Prostate gland (tissue), 2 donors: ENCODE measurements around the gene AIP. TPM values are rescaled to one million over a fixed set of nuclear protein-coding genes. Genes with fewer than 3 reads are reported as not detected.

Source experiments
- DNase-seq: peaks from one replicate; pipeline ENCODE4 v3.0.0-alpha.2; 2019; ENCODE audit warnings: low spot score
- H3K27ac ChIP-seq, 2 donors: fragments of 200-600 bp; sonication (generic); 2 replicates each; pipeline ENCODE4 v1.5.1; 2017 to 2019
- H3K27me3 ChIP-seq: fragments of 200-600 bp; sonication (generic); replicated peaks from 2 replicates; pipeline ENCODE4 v1.5.1; 2019; ENCODE audit not compliant: insufficient read depth
- H3K36me3 ChIP-seq, 2 donors: fragments of 200-600 bp; sonication (generic); 1 replicate in 1 of 2; 2 replicates in 1 of 2; pipeline versions ENCODE4 v1.5.1 to v1.8.1; 2017 to 2019
- H3K4me1 ChIP-seq: fragments of 200-600 bp; sonication (generic); replicated peaks from 2 replicates; pipeline ENCODE4 v1.5.1; 2019
- H3K4me3 ChIP-seq, 2 donors: fragments of 200-600 bp; sonication (generic); 2 replicates each; pipeline ENCODE4 v1.5.1; 2017 to 2019
- H3K9me3 ChIP-seq: fragments of 200-600 bp; sonication (generic); 2 replicates; pipeline ENCODE4 v1.5.1; 2017
- POLR2A ChIP-seq: fragments of 450-650 bp; IDR thresholded peaks from one replicate; pipeline ENCODE4 v1.6.1; 2016; ENCODE audit warnings: antibody characterized with exemption, mild to moderate bottlenecking
- POLR2AphosphoS5 ChIP-seq: sonication (generic); formaldehyde crosslinking; IDR thresholded peaks from one replicate; pipeline ENCODE4 v1.6.1; 2017; ENCODE audit warnings: antibody characterized with exemption
- WGBS: methylation state at CpG from one replicate; pipeline ENCODE4 v1.1.5; 2018; 5-methylcytosine and 5-hydroxymethylcytosine counted together
- intact Hi-C: fragments of 100-400 bp; cut with DNase I; formaldehyde crosslinking; loops from one replicate; pipeline ENCODE4 v1.14.2; 2022
- microRNA-seq: library from miRNA; unstranded; fragments of <30 nt; microRNA quantifications from one replicate; pipeline ENCODE4, GENCODE V29; 2016
- small RNA-seq, 2 donors: library from RNA; depleted of rRNA; stranded (forward); fragments of <200 nt; gene quantifications; one replicate each; pipeline ENCODE3, GENCODE V24; 2016
- total RNA-seq, 2 donors: library from RNA; depleted of rRNA; stranded (reverse); fragments of >200 nt; gene quantifications; one replicate each; pipeline ENCODE4 v1.1.0, GENCODE V29; 2016
- TF ChIP-seq, protein P1 (sequence below), 4 experiments: fragments of 200-600 bp in 2 of 4; fragments of 450-650 bp in 2 of 4; sonication (generic) in 2 of 4; IDR thresholded peaks; 1 replicate in 3 of 4; 2 replicates in 1 of 4; pipeline ENCODE4 v1.5.1; 2016 to 2019; ENCODE audit warnings: antibody characterized with exemption in 4 of 4, mild to moderate bottlenecking in 2 of 4, moderate library complexity in 2 of 4

Gene AIP
- total RNA-seq, 2 donors from 2014 or later, result 63.7 to 93.7 TPM

DNA sequence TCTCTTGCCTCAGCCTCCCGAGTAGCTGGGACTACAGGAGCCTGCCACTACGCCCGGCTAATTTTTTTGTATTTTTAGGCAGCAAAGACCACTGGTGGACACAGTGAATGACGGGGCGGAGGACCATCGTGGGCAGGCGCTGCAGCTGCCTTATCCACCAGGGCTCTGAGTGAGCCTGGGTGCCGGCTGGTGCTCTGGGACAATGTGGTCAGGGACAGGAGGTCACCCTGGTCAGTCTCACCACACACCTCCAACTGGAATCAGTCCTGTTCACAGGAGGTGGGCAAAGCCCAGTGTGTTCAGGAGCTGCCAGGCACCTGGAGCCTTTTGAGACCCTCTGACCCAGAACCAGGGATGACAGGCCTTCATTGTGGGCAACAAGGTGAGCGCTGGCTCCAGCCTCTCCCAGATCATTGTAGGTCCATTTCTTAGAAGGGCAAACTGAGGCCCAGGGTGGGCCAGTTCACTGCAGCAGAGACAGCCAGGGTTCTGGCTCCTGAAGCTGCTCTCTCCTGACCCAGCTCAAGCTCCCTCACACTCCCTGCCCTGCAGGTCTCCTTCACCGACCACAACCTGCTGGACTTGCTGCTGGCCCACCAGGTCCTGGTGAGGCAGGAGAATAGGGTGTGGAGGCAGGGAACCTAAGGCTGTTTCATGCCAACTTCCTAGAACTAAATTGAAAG lies 56.1 kb downstream of the AIP start:
- TF ChIP-seq POLR2AphosphoS5 (no peak), POLR2A (no peak)
- TF ChIP-seq, protein P1, sequence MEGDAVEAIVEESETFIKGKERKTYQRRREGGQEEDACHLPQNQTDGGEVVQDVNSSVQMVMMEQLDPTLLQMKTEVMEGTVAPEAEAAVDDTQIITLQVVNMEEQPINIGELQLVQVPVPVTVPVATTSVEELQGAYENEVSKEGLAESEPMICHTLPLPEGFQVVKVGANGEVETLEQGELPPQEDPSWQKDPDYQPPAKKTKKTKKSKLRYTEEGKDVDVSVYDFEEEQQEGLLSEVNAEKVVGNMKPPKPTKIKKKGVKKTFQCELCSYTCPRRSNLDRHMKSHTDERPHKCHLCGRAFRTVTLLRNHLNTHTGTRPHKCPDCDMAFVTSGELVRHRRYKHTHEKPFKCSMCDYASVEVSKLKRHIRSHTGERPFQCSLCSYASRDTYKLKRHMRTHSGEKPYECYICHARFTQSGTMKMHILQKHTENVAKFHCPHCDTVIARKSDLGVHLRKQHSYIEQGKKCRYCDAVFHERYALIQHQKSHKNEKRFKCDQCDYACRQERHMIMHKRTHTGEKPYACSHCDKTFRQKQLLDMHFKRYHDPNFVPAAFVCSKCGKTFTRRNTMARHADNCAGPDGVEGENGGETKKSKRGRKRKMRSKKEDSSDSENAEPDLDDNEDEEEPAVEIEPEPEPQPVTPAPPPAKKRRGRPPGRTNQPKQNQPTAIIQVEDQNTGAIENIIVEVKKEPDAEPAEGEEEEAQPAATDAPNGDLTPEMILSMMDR (IDR thresholded peaks at IDR 0.05), result no peak
- H3K9me3 ChIP-seq, result no peaks in the 10 kb centered on the region
- no peak for DNase-seq
- intact Hi-C loops, result no loop called here
- 84% methylated on average over 10 of the region's 10 CpGs for WGBS
- no peaks in the 10 kb centered on the region for H3K27me3 ChIP-seq
- no peak overlapping the region for H3K27ac ChIP-seq
- H3K4me1 ChIP-seq, result no peaks in the 10 kb centered on the region
- H3K36me3 ChIP-seq, result no peaks in the 10 kb centered on the region
- H3K4me3 ChIP-seq, result no peak overlapping the region

DNA sequence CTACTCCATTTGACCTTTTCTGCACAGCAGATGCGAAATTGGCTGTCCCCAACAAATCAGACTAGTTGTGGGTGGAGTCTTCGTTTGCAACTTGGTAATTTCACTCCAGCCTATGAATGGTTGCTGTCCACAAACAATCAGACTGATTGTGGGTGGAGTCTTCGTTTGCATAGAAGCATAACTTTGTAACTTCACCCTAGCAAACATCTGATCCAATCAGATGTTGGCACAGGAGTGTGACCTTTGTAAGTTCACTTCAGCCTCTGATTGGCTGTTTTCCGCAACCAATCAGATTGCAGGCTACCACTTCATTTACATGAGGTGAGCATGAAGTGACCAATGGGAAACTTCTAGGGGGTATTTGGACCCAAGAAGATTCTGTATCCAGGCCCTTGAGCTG lies 56.7 kb downstream of the AIP start:
- Histone ChIP-seq H3K4me3 (no peak overlapping the region), H3K9me3 (no peaks in the 10 kb centered on the region), H3K36me3 (no peaks in the 10 kb centered on the region), H3K27ac (no peak overlapping the region), H3K4me1 (no peaks in the 10 kb centered on the region), H3K27me3 (no peaks in the 10 kb centered on the region)
- intact Hi-C loops, result no loop called here
- 91% methylated on average over 4 of the region's 4 CpGs for WGBS
- DNase-seq, result no peak
- TF ChIP-seq, protein P1 (IDR thresholded peaks at IDR 0.05), result no peak
- TF ChIP-seq POLR2AphosphoS5 (no peak), POLR2A (no peak)

Small RNA genes within 50 kb of the gene (microRNA-seq; reads per million reads assigned to microRNA genes)
- gene MIR6752, result not detected

Small RNA genes within 50 kb of the gene (small RNA-seq; reads per million reads assigned to genes)
- gene MIR6752, result 0 reads per million in 2 donors

Other genes starting within 250 kb of the AIP start
- 100 to 1,000 TPM; 102 to 111 TPM for gene GRK2, start 216.6 kb upstream of the AIP start, total RNA-seq
- 10 to 100 TPM; 35.9 to 75.3 TPM for gene ANKRD13D, start 193.7 kb upstream of the AIP start, total RNA-seq
- 100 to 1,000 TPM in 1 of 2 donors, 10 to 100 TPM in 1; 70.9 to 101 TPM for gene SSH3, start 179.5 kb upstream of the AIP start, total RNA-seq
- 100 to 1,000 TPM in 1 of 2 donors, 10 to 100 TPM in 1; 95.1 to 145 TPM for gene POLD4, start 129.5 kb upstream of the AIP start, total RNA-seq
- gene CLCF1, start 109.4 kb upstream of the AIP start, total RNA-seq, result 1 to 10 TPM; 2.5 to 2.6 TPM
- gene RAD9A, start 91.0 kb upstream of the AIP start, total RNA-seq, result 10 to 100 TPM; 30.2 to 49.4 TPM
- 100 to 1,000 TPM; 168 to 215 TPM for gene PPP1CA, start 81.2 kb upstream of the AIP start, total RNA-seq
- 1 to 10 TPM; 3.7 to 6.5 TPM for gene TBC1D10C, start 78.9 kb upstream of the AIP start, total RNA-seq
- gene CARNS1, start 67.3 kb upstream of the AIP start, total RNA-seq, result 1 to 10 TPM in 1 of 2 donors, under 1 TPM in 1; 0.91 to 1.0 TPM
- gene RPS6KB2, start 54.5 kb upstream of the AIP start, total RNA-seq, result 10 to 100 TPM; 54.5 to 72.9 TPM
- 1 to 10 TPM; 2.9 to 5.9 TPM for gene PTPRCAP, start 45.3 kb upstream of the AIP start, total RNA-seq
- gene CORO1B, start 39.5 kb upstream of the AIP start, total RNA-seq, result 100 to 1,000 TPM; 106 to 184 TPM
- gene GPR152, start 30.3 kb upstream of the AIP start, total RNA-seq, result not detected
- gene CABP4, start 27.7 kb upstream of the AIP start, total RNA-seq, result 1 to 10 TPM; 4.3 to 6.1 TPM
- gene TMEM134, start 13.8 kb upstream of the AIP start, total RNA-seq, result 100 to 1,000 TPM; 106 to 402 TPM
- 10 to 100 TPM; 19.3 to 26.9 TPM for gene PITPNM1, start 22.3 kb downstream of the AIP start, total RNA-seq
- 10 to 100 TPM; 57.1 to 91.9 TPM for gene CDK2AP2, start 25.1 kb downstream of the AIP start, total RNA-seq
- not detected for gene CABP2, start 40.4 kb downstream of the AIP start, total RNA-seq
- 100 to 1,000 TPM; 540 to 577 TPM for gene GSTP1, start 100.8 kb downstream of the AIP start, total RNA-seq
- 100 to 1,000 TPM; 190 to 260 TPM for gene NDUFV1, start 123.9 kb downstream of the AIP start, total RNA-seq
- gene NUDT8, start 146.9 kb downstream of the AIP start, total RNA-seq, result 10 to 100 TPM in 1 of 2 donors, 1 to 10 TPM in 1; 7.2 to 29.2 TPM
- gene TBX10, start 156.7 kb downstream of the AIP start, total RNA-seq, result not detected
- gene ACY3, start 167.7 kb downstream of the AIP start, total RNA-seq, result 1 to 10 TPM in 1 of 2 donors, not detected in 1; 1.7 TPM
- gene ALDH3B2, start 191.6 kb downstream of the AIP start, total RNA-seq, result 1 to 10 TPM; 1.8 to 4.4 TPM